Body of pancreas (tissue), 4 donors: Measurements from ENCODE around the gene TSPAN18. TPM values are rescaled to one million over a fixed set of nuclear protein-coding genes. Genes with fewer than 3 reads are reported as not detected.

ENCODE experiments used
- ATAC-seq: fragments of 150-250 bp; one replicate; pipeline ENCODE4 v1.9.1; 2016
- DNase-seq, 4 donors: peaks; one replicate each; pipeline ENCODE4 v3.0.0-alpha.2; 2019
- H3K27ac ChIP-seq, 4 donors: fragments of 200-600 bp; sonication (generic); 1 replicate in 3 of 4; 2 replicates in 1 of 4; pipeline versions ENCODE4 v1.5.1 to v1.6.1; 2016 to 2019; ENCODE audit warnings: mild to moderate bottlenecking in 1 of 4, mixed read lengths in 1 of 4, moderate library complexity in 1 of 4
- H3K27me3 ChIP-seq, 2 donors: fragments of 200-600 bp; sonication (generic); one replicate each; pipeline ENCODE4 v1.6.0; 2016; ENCODE audit warnings: mild to moderate bottlenecking in 1 of 2
- H3K36me3 ChIP-seq, 2 donors: fragments of 200-600 bp; sonication (generic); replicated peaks in 1 of 2; 2 replicates each; pipeline ENCODE4 v1.5.1; 2016; ENCODE audit warnings: low read depth in 2 of 2; ENCODE audit not compliant: insufficient read depth in 1 of 2
- H3K4me1 ChIP-seq: fragments of 200-600 bp; sonication (generic); one replicate; pipeline ENCODE4 v1.6.0; 2016
- H3K4me3 ChIP-seq, 2 donors: fragments of 200-600 bp; sonication (generic); 1 replicate in 1 of 2; 2 replicates in 1 of 2; pipeline ENCODE4 v1.5.1; 2016 to 2019
- H3K9me3 ChIP-seq, 3 donors: fragments of 200-600 bp; sonication (generic); 1 replicate in 2 of 3; 2 replicates in 1 of 3; pipeline ENCODE4 v1.5.1; 2016
- POLR2A ChIP-seq, 3 donors: fragments of 450-650 bp; IDR thresholded peaks; one replicate each; pipeline ENCODE4 v1.6.1; 2016; ENCODE audit warnings: antibody characterized with exemption in 3 of 3, mild to moderate bottlenecking in 2 of 3
- WGBS, 2 donors: methylation state at CpG; one replicate each; pipeline ENCODE4 v1.1.5; 2017; 5-methylcytosine and 5-hydroxymethylcytosine counted together
- intact Hi-C: fragments of 100-400 bp; cut with DNase I; formaldehyde crosslinking; loops from one replicate; pipeline ENCODE4 v1.15.1; 2023
- total RNA-seq, 2 donors: library from RNA; depleted of rRNA; stranded (reverse); fragments of >200 nt; gene quantifications; one replicate each; pipeline ENCODE4 v1.1.0, GENCODE V29; 2016
- TF ChIP-seq, protein P1 (sequence below), 7 experiments: fragments of 450-650 bp in 4 of 7; fragments of 200-600 bp in 3 of 7; sonication (generic) in 3 of 7; IDR thresholded peaks; one replicate each; pipeline ENCODE4 v1.5.1; 2016 to 2019; ENCODE audit warnings: antibody characterized with exemption in 7 of 7

TSPAN18 gene
- total RNA-seq, 2 donors from 2014 or later, result 2.1 to 3.0 TPM

DNA sequence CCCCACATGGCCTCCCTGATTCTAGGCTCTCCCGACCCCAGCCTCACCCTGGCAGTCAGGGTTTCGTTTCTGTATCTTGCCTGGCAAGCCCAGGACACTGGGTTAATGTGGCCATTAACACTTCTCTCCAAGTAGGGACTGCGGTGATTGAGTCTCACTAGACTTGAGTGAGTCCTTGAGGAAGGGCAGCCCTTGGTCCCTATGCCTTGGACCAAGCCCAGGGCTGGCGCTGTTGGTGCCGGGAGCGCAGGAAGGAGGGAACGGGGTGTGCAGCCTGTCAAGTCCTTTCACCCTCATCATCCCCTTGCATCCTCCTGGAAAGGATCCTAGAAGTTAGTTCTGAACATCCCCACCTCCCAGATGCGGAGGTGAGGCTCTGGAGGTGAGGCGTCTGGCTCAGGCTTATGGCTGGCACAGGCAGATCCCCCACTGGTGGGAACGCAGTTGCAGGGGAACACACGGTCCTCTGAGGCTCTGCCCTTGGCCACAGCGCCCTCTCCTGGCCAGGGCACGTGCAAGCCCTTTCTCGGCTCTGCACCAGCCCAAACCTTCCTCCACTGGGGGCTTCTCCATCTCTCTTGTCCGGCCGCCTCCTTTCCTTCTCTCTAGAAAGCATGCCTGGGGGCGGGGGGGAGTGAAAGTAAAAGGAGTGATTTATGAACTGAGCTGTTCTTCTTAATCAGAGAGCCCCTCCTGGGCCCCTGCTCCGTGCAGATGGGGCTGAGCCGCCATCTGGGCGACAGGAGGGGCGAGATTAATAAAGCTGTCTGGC is 167.3 kb downstream of the TSPAN18 start:
- Histone ChIP-seq H3K4me1 (no peaks in the 10 kb centered on the region), H3K27ac (no peak overlapping the region), H3K36me3 (no peaks in the 10 kb centered on the region)

DNA sequence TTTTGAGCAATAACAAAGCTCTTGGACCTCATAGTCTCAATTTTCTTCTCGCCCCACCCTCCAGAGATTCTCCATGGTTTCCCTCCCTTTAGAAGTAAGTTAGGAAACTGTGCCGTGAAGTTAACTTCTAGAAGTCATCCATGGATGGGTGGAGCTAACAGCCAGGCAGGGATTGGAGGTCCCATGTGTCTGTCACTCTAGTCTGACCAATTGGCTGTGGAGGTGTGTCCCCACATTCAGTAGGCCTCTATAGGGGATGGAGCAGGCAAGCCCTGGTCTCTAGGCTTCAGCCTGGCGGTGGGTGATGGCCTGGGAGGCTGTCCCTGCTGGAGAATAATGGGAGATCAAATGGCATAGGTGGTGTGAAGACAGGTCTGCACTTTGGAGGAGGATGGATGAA is 173.2 kb downstream of the TSPAN18 start:
- Histone ChIP-seq H3K36me3 (no peaks in the 10 kb centered on the region), H3K27ac (no peak overlapping the region), H3K4me1 (no peaks in the 10 kb centered on the region), H3K4me3 (no peak overlapping the region), H3K27me3 (no peaks in the 10 kb centered on the region), H3K9me3 (no peaks in the 10 kb centered on the region)
- intact Hi-C loops, result no loop called here
- TF ChIP-seq, protein P1, sequence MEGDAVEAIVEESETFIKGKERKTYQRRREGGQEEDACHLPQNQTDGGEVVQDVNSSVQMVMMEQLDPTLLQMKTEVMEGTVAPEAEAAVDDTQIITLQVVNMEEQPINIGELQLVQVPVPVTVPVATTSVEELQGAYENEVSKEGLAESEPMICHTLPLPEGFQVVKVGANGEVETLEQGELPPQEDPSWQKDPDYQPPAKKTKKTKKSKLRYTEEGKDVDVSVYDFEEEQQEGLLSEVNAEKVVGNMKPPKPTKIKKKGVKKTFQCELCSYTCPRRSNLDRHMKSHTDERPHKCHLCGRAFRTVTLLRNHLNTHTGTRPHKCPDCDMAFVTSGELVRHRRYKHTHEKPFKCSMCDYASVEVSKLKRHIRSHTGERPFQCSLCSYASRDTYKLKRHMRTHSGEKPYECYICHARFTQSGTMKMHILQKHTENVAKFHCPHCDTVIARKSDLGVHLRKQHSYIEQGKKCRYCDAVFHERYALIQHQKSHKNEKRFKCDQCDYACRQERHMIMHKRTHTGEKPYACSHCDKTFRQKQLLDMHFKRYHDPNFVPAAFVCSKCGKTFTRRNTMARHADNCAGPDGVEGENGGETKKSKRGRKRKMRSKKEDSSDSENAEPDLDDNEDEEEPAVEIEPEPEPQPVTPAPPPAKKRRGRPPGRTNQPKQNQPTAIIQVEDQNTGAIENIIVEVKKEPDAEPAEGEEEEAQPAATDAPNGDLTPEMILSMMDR (IDR thresholded peaks at IDR 0.05), result no peak
- TF ChIP-seq POLR2A (IDR thresholded peaks at IDR 0.05), result no peak
- DNase-seq (no peak), ATAC-seq (no peak)
- WGBS, 2 donors, result 67 to 80% methylated on average over 3 of the region's 3 CpGs

More for the DNA sequence above, 167.3 kb downstream of the TSPAN18 start:
- ATAC-seq, result peak; percentile 50
- DNase-seq, result peak; percentile 19 to 40 (median 31)
- WGBS, 2 donors, result 39 to 43% methylated on average over 20 to 21 of the region's 21 CpGs
- H3K27me3 ChIP-seq, result peaks cover 0 to 6% of the 10 kb centered on the region in 2 donors
- no peaks in the 10 kb centered on the region for H3K9me3 ChIP-seq
- no peak overlapping the region for H3K4me3 ChIP-seq
- intact Hi-C loops, result no loop called here
- no peak for TF ChIP-seq POLR2A (IDR thresholded peaks at IDR 0.05)
- TF ChIP-seq, protein P1 (IDR thresholded peaks at IDR 0.05), result peak in 6 of 7 experiments; percentile 24 to 52 (median 40)

DNA sequence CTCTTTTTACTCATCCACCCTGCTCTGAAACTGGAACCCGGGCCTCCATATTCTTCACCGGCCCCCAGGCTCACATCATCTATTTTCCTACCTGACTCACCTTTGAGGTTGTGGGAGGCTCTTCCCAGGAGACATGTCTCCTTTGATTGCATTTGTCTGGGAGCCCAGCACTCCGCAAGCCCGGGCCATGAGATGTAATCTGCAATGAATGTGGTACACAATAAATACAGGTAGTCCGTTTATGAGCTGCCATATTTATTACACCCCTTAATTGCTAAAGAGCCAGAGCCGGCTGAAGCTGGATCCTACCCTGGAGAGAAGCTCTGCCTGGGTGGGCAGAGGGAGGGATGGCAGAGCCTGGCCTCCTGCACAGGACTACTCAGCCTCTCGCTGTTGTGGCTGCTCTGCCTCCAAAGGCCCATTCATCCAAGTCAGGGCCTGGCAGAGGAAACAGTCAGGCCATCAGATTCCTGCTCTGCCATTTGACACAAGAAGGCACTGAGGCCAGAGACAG is 174.4 kb downstream of the TSPAN18 start:
- 74 to 80% methylated on average over 6 to 7 of the region's 7 CpGs for WGBS, 2 donors
- Histone ChIP-seq H3K27ac (no peak overlapping the region), H3K4me1 (no peaks in the 10 kb centered on the region), H3K9me3 (no peaks in the 10 kb centered on the region), H3K4me3 (no peak overlapping the region), H3K36me3 (no peaks in the 10 kb centered on the region), H3K27me3 (no peaks in the 10 kb centered on the region)
- intact Hi-C loops, result no loop called here
- no peak for DNase-seq
- no peak for ATAC-seq
- TF ChIP-seq, protein P1 (IDR thresholded peaks at IDR 0.05), result no peak

DNA sequence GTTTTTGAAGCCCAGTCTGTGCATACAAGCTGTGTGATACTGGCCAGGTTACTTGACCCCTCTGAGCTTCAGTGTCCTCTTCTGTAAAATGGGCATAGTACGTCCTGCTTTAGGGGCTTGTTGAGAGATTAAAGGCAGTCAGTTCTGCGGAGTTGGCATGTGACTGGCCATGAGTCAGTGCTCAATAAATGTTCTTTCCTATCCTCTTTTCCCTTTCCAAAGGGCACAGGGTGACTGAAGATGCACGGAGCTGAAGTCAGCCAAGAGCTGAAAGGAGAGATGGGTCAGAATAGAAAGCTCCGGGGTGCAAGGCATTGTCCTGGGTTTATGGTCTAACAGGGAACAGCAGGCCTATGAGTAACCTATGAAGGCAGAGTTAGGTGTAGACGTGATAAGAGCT is 175.0 kb downstream of the TSPAN18 start:
- DNase-seq (no peak), ATAC-seq (no peak)
- Histone ChIP-seq H3K4me1 (no peaks in the 10 kb centered on the region), H3K27me3 (no peaks in the 10 kb centered on the region), H3K27ac (no peak overlapping the region), H3K36me3 (no peaks in the 10 kb centered on the region), H3K4me3 (no peak overlapping the region), H3K9me3 (no peaks in the 10 kb centered on the region)
- intact Hi-C loops, result no loop called here
- TF ChIP-seq, protein P1 (IDR thresholded peaks at IDR 0.05), result no peak
- 69 to 77% methylated on average over 5 of the region's 5 CpGs for WGBS, 2 donors

DNA sequence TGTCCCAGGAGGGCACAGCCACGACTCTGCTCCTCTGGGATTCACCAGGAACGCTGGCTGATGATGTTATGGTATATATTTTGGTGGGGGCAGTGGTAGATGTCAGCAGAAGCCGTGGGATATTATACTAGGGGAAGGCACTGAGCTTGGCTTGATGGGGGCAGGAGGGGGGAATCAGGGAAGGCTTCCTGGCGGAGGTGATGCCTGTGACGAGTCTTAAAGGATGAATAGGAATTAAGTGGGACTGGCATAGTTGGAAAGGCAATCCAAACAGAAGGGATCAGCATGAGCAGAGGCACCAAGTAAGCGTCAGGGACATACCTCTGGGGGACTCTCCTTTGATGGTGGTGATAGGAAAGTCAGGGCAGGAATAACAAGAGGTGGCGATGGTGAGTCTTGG is 176.3 kb downstream of the TSPAN18 start:
- ATAC-seq (no peak), DNase-seq (no peak)
- TF ChIP-seq POLR2A (IDR thresholded peaks at IDR 0.05), result no peak
- TF ChIP-seq, protein P1 (IDR thresholded peaks at IDR 0.05), result no peak
- no peaks in the 10 kb centered on the region for H3K9me3 ChIP-seq
- H3K4me1 ChIP-seq, result no peaks in the 10 kb centered on the region
- no peak overlapping the region for H3K27ac ChIP-seq
- no peaks in the 10 kb centered on the region for H3K27me3 ChIP-seq
- intact Hi-C loops, result no loop called here
- H3K36me3 ChIP-seq, result no peaks in the 10 kb centered on the region
- H3K4me3 ChIP-seq, result no peak overlapping the region
- WGBS, 2 donors, result 71 to 76% methylated on average over 6 to 7 of the region's 7 CpGs
